Measurements from ENCODE around the gene CRK.

CRK gene

DNA sequence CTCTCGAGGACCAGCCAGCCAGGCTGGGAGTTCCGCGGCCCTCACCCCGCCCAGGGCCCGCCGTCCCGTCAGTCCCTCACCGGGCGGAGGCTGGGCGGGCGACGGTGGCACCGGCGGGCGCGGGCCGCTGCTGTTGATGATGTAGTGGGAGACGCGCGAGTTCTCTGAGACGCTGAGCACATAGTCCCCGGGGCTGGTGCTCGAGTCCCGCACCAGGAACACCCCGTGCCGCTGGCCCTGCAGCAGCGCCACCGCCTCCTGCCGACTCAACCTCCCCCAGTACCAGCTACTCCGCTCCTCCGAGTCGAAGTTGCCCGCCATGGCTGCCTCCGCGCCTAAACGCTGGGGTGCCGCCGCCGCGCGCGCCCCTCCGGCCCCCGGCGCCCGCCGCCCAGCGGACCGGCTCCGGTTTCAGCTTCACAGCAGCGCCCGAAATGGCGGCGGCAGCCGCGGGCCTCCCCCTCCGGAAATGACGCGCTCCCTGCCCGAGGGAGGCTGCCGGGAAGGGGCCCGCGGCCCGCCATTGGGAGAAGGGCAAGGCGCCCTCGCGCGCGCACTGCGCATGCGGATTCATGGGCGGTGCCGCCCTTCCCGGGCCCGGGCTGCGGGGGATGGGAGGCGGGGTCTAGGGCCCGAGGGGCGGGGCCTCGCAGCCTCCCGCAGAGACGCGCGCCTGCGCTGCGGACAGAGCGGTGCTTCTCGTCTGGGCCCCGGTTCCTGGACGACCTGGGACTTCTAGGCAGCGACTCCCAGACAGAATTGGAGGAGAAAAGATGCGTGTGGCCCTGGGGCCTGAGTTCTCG, at the start of gene CRK:
Gene CRK, minus strand, starts transcription at position 436 of the 803 bp plus-strand sequence. Its CDS starts 115 bp downstream, at position 321.
- peak; percentile 94 for DNase-seq

DNA sequence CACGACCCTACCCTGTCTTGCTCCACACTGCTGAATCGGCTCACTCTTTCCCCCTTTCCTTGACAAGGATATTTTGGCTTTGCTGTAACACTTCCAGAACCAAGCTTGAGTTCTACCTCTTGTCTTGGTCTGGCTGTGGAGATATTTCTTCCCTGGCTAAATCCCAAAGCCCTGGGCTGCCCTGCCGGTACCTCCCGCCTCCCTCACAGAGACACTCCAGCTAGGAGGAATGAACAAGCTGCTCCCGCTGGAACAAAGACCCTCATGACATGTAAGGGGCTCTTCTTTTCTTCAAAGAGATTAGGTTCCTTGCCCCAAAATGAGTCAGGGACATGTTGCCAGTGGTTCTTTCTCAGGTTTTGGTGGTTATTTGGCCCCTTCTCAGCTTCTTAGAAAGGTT, 49.6 kb upstream of the CRK start:
- no peak for DNase-seq

DNA sequence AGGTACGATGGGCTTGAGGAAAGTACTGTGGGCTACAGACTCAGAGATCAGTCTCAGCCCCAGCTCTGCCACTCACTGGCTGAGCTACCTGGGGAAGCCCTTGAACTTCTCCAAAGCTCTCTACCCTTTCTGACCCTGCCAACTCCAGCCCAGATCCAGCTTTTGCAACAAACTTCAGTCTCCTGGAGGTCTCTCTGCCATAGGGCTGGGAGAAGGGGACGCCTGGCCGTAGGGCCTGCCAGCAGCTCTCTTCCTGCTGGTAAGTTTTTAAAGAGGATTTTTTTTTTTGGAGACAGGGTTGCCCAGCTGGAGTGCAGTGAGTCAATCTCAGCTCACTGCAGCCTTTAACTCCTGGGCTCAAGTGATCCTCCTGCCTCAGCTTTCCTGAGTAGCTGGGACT, 48.8 kb upstream of the CRK start:
- DNase-seq: no peak

DNA sequence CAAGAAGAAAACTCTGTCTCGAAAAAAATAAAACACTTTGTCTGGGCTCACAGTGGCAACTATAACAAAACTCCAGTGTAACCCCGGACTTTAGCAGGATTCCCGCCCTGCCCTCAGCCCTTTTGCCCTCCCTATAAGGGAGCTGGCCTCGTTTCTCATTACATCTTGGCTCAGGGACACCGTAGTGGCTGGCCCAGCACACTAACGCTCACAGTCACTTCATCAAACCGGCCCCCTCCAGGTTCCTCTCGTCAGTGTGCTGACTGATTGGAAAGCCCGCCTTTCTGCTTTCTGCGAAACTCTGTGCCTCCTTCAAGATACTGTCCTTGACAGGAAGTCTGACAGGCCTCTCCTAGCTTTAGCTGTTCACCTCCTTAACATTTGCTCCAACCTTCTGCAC, 47.7 kb upstream of the CRK start:
- no peak for DNase-seq

DNA sequence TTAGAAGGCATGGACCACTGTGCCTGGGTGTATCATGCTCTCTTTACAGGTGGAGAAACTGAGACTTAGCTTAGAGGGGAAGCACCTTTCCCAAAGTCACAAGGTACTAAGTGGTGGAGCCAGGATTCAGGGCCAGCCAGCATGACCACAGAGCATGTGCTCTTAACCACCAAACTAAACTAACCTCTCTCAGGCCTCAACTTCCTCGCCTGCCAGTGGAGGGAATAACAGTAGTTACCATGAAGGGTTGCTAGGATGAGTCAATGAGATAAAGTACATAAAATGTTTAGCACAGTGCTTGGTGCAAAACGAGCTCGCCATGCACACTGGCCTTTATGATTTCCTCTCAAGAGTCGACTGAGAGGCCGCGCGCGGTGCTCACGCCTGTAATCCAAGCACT, 42.8 kb upstream of the CRK start:
- no peak for DNase-seq

DNA sequence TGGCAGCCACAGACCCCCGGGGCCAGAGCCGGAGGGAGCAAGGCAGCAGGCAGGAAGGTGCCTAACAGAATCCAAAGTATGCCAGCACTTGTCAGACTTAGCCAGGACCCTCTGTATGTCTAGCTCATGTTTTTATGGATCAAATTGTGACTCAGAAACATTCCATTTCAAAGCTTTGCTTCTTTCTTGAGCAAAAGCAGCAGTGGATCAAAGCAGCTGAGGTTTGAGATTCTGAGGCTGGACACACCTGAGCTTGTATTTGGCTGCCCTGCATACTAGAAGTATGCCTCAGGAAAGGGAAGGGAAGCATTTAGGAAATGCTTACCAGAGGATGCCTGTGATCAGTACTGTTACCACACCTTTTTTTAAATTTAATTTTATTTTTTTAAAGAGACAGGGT, 42.2 kb upstream of the CRK start:
- no peak for DNase-seq

DNA sequence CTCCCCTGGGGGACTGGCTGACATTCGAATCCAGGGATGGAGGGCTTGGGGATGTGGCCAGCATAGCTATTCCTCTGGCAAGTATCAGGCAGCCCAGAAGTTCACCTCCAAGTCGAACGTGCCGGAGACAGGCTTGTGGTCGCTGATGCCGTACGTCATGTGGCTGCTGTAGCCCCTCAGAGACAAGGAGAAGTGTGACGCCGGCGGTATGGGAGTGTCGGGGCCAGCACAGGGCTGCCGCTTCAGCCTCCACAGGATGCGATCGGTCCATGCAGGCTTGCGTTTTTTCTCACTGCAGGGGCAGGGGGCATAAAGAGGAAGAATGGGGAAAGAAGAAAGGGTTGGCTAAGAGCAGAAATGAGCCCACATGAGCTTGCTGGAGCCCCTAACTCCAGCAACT, 41.8 kb upstream of the CRK start:
- DNase-seq: no peak

DNA sequence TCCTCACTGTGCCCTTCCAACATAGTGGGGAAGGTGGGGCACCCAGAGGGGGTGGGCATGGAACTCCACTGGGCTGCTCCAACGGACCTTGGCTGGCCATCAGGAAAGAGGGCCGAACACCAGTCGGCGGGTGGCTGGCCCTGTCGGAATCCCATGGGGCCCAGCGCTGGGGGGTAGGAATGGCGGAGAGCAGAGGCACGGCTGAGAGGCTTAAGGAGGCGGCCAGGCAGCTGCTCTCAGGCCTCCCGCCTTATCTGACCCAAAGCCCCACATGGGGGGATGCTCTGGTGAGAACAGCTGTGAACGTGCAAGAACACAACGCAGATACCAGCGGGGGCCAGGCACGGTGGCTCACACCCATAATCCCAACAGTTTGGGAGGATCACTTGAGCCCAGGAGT, 40.8 kb upstream of the CRK start:
- DNase-seq: no peak

DNA sequence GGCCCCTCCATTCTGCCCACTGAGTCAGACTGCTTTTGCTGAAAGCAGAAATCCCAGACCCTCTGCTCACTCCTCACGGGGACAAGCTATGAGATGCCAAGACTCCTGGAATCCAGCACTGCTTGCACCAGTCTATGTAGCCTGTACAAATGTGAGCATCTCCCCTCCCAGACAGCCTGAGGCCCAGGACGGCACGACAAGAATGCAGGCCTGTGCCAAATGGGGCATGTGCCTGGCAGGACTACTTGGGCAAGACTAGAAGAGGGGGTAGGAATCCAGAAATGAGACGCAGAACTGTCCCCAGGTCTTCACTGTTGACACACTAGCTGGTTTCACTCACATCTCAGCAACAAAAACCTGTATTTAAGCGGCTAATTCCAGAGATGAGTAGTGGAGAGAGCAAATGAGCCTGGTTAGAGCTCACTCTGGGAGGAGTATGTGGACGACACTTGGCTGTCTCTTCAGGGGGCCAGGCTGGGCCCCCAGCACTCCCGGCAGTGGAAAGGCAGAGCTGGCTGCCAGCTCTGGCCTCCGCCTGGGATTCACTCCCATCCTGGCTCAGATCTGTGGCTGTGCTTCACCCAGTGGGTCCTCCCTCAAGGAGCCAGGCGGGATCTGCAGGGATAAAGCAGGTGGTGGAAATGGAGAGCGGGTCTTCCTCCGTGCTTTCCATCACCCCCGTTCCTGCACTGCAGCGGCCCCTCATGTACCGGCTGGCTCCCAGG, 39.4 kb upstream of the CRK start:
- no peak for DNase-seq

DNA sequence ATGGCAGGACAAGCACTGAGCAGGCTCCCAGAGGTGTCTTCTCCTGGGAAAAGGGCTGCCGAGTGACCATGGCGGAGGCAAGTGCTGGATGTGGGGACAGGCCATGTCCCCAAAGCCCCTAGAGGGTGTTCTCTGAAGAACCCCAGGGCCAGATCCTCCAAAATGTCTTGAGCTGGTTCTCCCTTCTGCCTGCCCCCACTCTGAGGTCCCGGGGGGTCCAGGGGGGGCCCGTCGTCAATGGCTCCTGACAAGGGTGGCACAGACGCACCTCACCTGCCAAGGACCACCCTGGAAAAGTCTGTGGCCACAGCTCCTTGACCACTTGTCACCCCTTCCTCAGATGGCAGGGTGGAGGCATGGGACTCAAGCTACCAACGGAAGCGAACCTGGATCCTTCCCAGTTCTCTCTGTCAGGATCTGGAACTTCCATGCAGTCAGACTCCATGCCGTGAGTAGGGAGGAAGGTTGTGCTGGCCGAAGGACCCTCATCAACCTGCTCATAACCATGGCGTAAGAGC, 38.8 kb upstream of the CRK start:
- DNase-seq: no peak

DNA sequence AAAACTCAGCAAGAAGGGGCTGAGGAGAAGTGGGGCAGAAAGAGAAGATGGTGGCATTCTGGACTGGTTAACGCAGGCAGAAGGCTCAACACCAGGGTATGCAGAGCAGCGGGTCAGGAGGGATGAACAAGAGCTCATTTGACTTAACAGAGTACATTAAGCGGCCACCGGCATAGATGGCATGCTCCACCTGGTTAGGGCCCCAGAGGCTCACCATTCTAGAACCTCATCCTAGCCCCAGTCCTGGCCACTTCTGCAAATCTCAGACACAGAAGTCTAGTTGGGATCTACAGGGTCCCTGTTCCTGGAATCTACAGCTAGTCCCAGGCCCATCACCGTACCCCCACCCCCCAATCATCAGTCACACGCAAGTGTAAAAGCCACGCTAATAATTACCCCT, 38.2 kb upstream of the CRK start:
- no peak for DNase-seq

DNA sequence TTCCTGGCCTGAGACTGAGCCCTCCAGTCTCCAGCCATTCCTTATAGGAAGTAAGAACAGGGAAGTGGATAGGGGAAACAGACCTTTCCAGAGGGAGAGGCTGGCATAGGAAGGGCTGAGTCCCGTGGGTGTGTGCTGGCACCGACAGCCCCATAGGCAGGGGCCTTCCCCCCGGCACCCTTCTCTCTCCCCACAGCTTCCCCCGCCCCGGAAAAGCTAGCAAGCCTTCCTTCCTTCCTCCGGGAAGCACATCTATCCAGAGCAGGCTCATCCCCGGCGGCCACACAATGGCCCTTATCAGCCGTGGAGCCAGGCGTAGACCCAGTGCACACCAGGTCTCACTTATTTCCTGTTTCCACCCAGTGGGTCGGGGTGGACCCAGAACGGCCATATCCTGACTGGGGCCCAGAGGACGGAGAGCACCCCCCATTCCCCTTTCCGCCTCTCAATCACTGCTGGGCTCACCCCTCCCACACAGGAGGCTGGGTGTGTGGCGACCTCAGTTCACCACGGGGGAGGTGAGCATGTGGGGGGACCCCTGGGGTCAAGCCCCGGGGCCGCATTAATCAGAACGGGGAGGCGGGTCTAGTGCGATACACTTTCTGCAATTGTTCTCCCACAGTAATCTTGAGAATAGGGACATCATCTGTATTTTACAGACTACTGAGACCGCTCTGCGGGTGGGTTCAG, 37.4 kb upstream of the CRK start:
- no peak for DNase-seq

DNA sequence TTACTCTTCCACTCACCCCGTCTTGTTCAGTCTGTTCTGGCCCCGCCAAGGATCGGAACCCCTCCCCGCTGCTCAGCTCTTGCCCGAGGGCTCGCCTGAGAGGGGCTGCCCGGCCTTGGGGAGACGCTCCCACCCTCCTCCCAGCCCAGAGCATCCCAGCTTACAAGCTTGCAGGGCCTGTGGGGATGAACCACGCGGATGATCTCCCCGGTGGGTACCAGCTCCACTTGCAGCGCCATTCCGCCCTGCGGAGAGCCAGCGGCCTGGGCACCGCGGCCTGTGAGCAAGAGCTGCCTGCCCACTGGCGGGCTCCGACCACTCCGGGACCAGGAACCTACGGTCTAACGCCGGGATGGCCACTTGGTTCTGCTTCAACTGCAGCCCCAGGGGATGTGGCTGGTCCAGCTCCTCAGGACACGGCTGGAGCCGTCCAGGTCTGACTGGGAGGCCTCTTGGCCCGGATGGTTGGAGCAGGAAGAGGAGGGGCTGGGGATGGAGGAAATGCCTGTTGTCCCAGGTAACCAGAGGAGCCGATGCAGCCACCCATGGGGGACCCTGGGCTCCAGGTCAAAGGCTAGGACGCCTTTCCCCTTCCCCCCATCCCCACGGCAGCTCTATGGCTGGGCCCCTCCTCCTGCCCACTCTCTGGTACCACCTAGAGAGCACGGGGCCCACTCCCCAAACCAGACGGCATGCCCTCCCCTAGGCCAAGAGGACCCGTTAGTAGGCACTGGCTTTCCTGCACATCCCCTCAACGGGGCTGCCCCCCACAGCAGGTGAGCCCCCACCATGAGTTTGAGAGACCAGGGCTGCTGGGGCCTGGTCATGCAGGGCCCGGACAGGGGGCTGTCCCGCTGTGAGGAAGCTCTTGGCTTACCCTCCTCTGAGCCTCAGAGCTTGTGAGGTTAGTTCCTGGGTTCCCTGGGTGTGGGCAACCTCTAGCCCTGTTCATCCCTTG, 36.5 kb upstream of the CRK start, which contains the start of gene MYO1C:
Gene MYO1C, minus strand, starts transcription at position 438 of the 958 bp plus-strand sequence. Its CDS starts 199 bp downstream, at position 239.
- no peak for DNase-seq

DNA sequence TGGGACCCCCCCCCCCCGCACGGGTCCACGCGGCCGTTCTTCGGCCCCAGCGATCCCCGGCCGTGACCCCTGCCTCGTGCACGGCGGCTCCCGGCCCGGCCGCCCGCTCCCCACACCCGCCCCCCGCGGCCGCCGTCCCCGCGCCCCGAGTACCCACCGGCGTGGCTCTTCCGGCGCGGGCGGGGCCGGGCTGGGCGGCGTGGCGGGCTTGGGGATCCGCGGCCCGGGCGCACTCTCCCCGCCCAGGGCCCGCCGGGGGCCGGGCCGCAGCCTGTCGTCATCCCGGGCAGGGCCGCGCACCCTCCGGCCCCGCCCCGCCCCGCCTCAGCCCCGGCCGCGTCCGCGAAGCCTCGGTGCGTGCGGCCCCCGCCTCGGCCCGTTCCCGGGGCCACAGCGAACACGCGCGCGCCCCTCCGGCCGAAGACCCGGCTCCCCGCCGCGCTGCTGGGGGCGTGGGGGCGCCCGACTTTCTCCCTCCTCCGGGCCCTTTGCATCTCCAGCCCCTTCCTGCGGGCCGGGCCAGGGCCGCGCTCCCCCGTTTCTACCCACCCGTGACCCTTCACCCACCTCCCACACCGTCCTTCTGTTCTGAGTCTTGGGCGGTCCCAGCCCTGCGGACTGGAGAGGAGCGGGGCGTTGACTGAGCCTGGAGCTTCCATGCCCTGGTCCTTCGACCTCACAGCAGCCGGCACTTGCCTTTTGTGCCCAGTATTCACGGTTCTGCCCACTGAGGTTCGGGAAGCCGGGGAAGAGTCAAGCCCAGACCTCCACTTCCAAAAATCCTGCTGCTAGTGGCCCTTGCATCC, 35.6 kb upstream of the CRK start:
- peak; percentile 21 for DNase-seq

DNA sequence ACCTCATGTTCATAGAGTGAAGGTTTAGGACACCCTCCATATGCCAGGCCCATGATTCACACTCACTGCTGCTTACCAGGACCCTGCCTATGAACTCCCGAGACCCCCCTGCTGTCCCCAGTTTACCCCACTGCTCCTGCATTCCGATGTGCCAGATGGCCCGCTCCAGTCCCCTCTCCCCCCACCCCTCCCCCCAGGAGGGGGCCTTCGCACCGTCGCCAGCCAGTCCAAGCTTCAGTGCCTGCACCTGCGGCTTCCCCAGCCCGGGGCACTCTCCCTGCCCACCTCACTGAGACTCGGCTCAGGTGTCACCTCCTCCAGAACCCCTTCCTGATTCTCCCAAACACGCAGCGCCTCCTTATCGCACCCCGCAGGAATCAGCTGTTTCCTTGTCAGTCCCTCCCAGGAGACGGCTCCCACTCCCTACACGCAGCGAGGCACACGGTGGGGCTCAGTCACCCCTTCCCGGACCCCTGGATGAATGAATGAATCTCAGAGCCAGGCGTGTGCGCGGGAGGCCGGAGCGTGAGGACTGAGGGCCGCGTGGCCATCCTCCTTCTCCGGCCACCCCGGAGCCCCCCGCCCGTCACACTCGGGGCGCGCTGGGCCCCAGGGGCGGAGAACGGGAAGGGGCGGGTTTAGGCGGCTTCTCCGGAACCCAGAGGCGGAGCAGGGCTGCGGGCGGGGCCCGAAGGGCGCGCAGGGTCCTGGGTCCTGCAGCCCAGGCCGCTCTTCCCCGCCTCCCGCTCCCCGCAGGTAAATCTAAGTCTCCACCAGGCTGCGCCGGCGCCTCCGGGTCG, 34.8 kb upstream of the CRK start:
- peak; percentile 56 for DNase-seq

DNA sequence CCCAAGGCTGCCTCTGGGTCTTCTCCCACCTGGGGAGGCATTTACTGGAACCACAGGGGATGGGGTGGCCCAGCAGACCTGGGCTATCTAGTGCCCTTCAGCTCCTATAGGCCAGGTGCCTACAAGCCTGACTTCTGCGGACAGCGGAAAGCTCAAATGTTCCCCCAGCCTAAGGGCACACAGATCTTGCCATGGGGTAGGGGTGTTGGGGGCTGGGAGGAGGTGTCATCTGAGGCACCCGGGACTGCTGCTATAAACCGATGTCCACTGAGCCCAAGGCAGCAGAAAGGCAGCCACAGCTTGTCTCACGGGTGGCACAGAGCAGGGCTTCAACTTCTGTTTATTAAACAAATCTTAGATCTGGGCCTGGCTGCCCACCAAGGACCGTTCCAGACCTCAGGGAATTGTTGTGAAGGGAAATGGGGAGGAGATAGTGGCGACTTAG, 32.8 kb upstream of the CRK start:
- DNase-seq: no peak

DNA sequence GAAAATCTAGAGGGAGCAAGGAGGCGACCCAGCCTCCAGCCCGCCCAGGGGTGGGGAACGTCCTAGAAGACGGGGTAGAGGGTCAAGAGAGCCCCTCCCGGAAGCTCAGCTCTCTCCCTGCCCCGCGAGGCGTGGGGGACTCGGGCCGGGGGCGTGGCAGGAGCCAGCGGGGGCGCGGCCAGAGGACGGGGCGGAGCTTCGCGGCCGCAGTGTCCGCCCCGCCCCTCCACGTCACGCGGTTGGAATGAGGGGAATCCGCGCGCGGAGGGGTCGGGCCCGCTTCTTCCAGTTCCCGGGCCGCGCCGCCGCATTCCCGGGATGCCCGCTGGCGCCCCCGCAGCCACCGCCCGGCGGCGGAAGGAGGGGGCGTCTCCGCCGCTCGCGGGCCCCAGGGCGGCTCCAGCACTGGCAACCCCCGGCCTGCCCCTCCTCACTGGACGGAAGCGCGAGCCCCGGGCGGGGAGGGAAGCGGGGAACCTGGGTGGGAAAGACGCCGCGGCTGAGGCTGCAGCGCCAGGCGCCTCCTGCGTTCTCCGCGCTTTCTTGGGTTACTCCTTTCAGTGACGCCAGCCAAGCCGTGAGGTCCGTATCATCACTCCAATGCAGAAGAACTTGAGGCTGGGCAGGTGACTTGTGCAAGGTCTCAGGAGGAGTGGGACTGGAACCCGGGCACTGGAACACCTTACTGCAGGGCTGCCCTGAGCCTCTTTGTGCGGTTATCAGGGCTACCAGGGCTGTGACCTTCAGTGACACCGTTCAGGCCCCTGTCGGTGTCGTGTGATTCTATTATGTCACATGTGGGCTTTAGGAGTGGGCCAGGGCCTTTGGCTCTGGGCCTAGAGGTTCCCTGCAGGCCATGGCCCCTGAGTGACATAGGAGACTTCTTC, 32.1 kb upstream of the CRK start:
- DNase-seq: peak; percentile 64

DNA sequence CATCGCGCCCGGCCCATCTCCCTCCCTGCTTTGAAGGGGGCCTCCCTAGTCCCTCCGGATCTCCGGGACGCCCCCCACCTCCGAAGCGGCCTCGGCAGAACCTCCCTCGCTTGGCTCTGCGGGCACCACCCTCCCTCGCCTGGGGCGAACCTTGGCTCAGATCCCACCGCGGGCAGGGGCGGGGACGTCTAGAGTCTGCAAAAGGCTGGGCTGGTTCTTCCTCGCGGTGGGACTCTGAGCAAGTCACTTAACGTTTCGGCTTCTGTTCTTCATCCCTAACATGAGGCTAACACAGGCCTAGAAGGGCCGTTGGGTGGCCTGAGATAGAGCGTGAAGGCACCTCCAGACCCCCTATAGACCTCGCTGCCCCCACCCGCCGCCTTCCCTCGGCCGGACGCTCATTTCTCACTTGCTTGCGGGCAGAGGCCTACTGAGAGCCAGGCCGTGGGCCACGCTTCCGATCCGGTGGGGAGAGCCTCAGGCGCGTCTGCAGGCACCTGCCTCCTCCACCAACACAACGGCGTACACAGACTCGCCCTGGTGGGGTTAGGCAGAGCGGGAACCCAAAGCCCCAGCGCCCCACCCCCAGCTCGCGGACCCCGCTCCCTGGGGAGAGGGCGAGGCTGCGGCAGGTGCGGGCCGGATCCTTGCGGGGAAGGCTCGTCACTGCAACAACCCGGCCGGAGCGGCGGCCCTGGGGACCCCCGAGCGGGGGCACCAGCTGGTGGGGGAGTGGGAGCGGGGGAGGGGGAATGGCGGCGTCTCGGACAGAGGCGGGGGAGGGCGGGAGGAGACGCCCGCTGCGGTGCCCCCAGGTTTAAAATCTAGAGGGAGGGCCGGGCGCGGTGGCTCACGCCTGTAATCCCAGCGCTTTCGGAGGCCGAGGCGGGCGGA, 31.0 kb upstream of the CRK start:
- peak; percentile 81 for DNase-seq
